Naive thymus-derived CD8-positive, alpha-beta T cell (primary cell): Measurements from ENCODE around the gene CDKAL1. TPM values are rescaled to one million over a fixed set of nuclear protein-coding genes. Genes with fewer than 3 reads are reported as not detected.
"Not testable (repeated sequence)": the region's sequence is repeated elsewhere in the genome, so short reads cannot be mapped to it uniquely, and the experiment has no call there.

Source experiments
- ATAC-seq, 2 donors: fragments of 150-1000 bp; cut with Tn5 transposase in 1 of 2; sonication (Bioruptor Pico), chemical (Tn5 transposase) in 1 of 2; 1 replicate in 1 of 2; 2 replicates in 1 of 2; pipeline ENCODE4 v1.10.0; 2021; ENCODE audit warnings: mild to moderate bottlenecking in 2 of 2, moderate library complexity in 2 of 2
- POLR2A ChIA-PET: fragments of 350-600 bp; sonication (Branson Sonifier 250); formaldehyde crosslinking; loops from one replicate; lab custom pipeline; 2021; ENCODE audit warnings: antibody characterized with exemption; lab: Charles Lee
- DNase-seq, 10 donors: peaks; one replicate each; pipeline versions ENCODE4 v3.0.0 to v3.0.0-alpha.2; 2020 to 2022
- H3K27ac Mint-ChIP-seq, 10 donors: one replicate each; pipeline ENCODE4 v1.8.0; 2020 to 2022; ENCODE audit warnings: mild to moderate bottlenecking in 10 of 10, mixed read lengths in 10 of 10, moderate library complexity in 4 of 10, inconsistent platforms in 1 of 10
- H3K27me3 Mint-ChIP-seq, 5 donors: one replicate each; pipeline ENCODE4 v1.8.0; 2021 to 2022; ENCODE audit warnings: mixed read lengths in 5 of 5
- H3K36me3 Mint-ChIP-seq, 3 donors: one replicate each; pipeline ENCODE4 v1.8.0; 2020 to 2022; ENCODE audit warnings: mixed read lengths in 3 of 3, mild to moderate bottlenecking in 2 of 3, inconsistent platforms in 1 of 3
- H3K4me1 Mint-ChIP-seq, 4 donors: one replicate each; pipeline ENCODE4 v1.8.0; 2021 to 2022; ENCODE audit warnings: mixed read lengths in 4 of 4
- H3K4me3 Mint-ChIP-seq, 10 donors: one replicate each; pipeline ENCODE4 v1.8.0; 2020 to 2022; ENCODE audit warnings: mild to moderate bottlenecking in 10 of 10, mixed read lengths in 10 of 10, moderate library complexity in 6 of 10, inconsistent platforms in 1 of 10
- H3K9me3 Mint-ChIP-seq, 9 donors: one replicate each; pipeline ENCODE4 v1.8.0; 2020 to 2022; ENCODE audit warnings: mixed read lengths in 9 of 9, mild to moderate bottlenecking in 3 of 9, inconsistent platforms in 1 of 9, moderate library complexity in 1 of 9
- polyA plus RNA-seq, 3 donors: library from polyadenylated mRNA; unstranded; fragments of 300-500 nt; fragmentation: Illumina TruSeq; gene quantifications; one replicate each; pipeline ENCODE4 v1.2.3, GENCODE V29; 2021
- total RNA-seq, 8 experiments: library from RNA in 2 of 8; stranded (reverse) in 2 of 8; gene quantifications; one replicate each; pipeline ENCODE4 v1.2.3 and lab custom pipeline; 2021 to 2026

CDKAL1 gene
- total and polyA plus RNA-seq, 5 experiments from 2014 or later, result 21.5 to 36.7 (median 29.1) TPM

DNA sequence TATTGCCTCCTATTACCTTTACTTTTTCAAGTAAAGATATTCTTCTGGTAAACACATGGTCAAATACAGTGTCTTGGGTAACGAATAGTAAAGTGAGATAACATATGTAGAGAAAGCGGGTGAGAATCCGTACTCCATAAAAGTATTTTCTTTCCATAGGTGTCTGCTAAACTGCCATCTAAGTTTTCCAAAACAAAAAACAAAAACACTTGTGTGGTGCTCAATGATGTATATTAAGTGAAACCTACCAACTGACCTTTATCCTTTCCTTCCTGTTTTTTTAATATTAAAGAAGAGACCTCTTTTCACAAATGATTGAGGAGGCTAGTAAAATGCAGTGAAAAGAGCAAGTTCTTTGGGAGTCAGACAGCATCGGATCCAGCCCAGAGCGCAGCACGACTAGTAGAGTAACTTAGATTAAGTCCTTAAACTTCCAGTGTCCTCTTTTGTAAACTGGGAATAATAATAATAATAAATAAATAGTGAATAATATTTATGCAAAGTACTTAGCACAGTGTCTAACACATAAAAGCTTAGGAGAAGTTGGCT lies 437 bp upstream of the CDKAL1 start:
- no peak for DNase-seq
- Mint-ChIP-seq H3K4me3 (peak overlapping the region; percentile 51 to 99 (median 96)), H3K36me3 (peaks cover 0 to 22% (median 7%) of the 10 kb centered on the region in 3 donors), H3K9me3 (no peaks in the 10 kb centered on the region), H3K27me3 (peaks cover 0 to 4% (median 0%) of the 10 kb centered on the region in 5 donors), H3K4me1 (peaks cover 20 to 37% (median 35%) of the 10 kb centered on the region in 4 donors), H3K27ac (peak overlapping the region in 9 of 10 donors; percentile 98 to 100 (median 99))
- POLR2A ChIA-PET, result interaction anchor here (0.8 to 1.4 kb wide), 4 partner anchors 130 to 243 kb away, joined by 3 to 10 read pairs (median 7); no protein-coding TSS in a partner anchor
- ATAC-seq, result no peak

DNA sequence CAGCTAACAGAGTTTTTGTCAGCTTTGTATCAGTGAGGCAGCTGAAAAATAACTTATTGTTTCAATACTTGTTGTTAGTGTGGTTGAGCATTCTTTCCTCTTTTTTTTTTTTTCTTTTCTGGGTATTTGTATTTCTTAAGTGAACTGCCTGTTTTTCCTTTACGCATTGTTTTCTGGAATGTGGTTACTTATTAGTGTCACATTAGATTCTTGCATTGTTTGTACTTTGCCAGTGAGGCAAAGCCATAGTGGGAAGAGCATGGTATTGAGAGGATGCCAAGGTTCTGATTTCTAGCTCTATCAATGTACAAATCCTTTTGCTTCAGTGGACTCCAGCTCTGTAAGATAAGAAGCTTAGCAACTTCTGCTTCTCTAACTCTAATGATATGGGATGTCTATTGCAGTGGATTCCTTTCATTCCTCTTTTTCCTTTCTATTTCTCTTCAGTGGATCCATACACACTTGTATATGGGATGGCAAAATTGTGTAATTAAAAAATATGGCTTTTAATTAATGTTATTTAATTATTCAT lies 3.9 kb downstream of the CDKAL1 start:
- DNase-seq, result no peak
- peak overlapping the region in 1 of 10 donors; percentile 8 for H3K4me3 Mint-ChIP-seq
- peak overlapping the region in 2 of 10 donors; percentile 13 to 52 for H3K27ac Mint-ChIP-seq
- peaks cover 33 to 71% (median 60%) of the 10 kb centered on the region in 4 donors for H3K4me1 Mint-ChIP-seq
- POLR2A ChIA-PET, result no interaction called here
- H3K36me3 Mint-ChIP-seq, result peaks cover 0 to 55% (median 13%) of the 10 kb centered on the region in 3 donors
- ATAC-seq, result no peak
- no peaks in the 10 kb centered on the region for H3K9me3 Mint-ChIP-seq
- H3K27me3 Mint-ChIP-seq, result no peaks in the 10 kb centered on the region

DNA sequence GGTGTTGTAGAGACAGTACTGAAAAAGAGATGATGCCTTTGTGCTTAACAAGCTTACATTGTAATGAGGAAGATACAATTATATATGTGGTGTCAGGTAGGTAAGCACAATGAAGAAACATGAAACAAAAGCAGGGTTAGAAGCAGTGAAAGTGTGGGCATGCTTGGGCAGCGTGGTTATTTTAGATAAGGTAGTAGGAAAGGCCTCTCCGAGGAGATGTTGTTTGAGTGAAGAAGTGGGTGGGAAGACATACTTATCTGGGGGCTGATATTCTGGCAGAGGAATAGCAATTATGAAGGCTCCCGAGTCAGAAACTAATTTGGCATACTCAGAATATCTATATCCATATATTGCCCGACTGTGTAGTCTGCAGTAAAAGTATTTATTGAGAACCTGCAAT lies 4.7 kb downstream of the CDKAL1 start:
- H3K4me1 Mint-ChIP-seq, result peaks cover 34 to 75% (median 62%) of the 10 kb centered on the region in 4 donors
- no peaks in the 10 kb centered on the region for H3K27me3 Mint-ChIP-seq
- POLR2A ChIA-PET, result no interaction called here
- H3K36me3 Mint-ChIP-seq, result peaks cover 0 to 57% (median 13%) of the 10 kb centered on the region in 3 donors
- DNase-seq, result no peak
- ATAC-seq, result no peak
- peak overlapping the region in 1 of 10 donors; percentile 68 for H3K27ac Mint-ChIP-seq
- no peaks in the 10 kb centered on the region for H3K9me3 Mint-ChIP-seq
- H3K4me3 Mint-ChIP-seq, result no peak overlapping the region

DNA sequence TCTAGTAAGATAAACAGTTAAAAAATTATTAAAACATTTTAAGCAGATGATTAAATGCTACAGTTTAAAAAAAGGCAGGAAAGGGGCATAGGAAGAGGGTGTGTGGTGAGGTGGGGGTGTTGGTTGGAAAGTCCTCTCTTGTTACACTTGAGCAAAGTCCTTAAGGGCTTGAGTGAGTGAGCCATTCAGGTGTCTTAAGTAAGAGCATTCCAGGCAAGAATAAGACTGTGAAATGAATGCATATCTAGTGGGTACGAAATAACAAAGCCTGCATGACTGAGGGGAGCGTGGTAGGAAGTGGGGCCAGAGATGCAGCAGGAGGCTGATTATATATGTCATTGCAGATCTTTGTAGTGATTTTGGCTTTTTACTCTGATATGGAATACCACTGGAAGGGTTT lies 5.1 kb downstream of the CDKAL1 start:
- no peaks in the 10 kb centered on the region for H3K9me3 Mint-ChIP-seq
- POLR2A ChIA-PET, result no interaction called here
- peaks cover 34 to 75% (median 59%) of the 10 kb centered on the region in 4 donors for H3K4me1 Mint-ChIP-seq
- DNase-seq, result no peak
- no peaks in the 10 kb centered on the region for H3K27me3 Mint-ChIP-seq
- peaks cover 0 to 60% (median 13%) of the 10 kb centered on the region in 3 donors for H3K36me3 Mint-ChIP-seq
- ATAC-seq, result no peak
- H3K4me3 Mint-ChIP-seq, result no peak overlapping the region
- H3K27ac Mint-ChIP-seq, result peak overlapping the region in 2 of 10 donors; percentile 13 to 17

DNA sequence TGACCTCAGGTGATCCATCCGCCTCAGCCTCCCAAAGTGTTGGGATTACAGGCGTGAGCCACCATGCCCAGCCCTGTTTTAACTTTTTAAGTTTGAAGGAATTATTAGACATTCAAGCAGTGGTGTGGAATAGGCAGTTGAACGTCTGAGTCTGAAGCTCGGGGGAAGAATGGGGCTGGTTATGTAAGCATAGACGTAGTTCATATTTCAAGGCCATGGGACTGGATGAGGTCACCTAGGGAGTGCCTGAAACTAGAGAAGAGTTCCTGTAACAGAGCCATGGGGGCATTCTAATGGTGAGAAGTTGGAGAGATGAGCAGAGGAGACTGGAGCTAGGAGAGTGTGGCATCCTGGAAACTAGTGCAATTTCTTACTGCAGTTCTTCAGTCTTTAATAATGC lies 6.4 kb downstream of the CDKAL1 start:
- Mint-ChIP-seq H3K27me3 (no peaks in the 10 kb centered on the region), H3K27ac (peak overlapping the region in 1 of 10 donors; percentile 10), H3K36me3 (peaks cover 0 to 66% (median 13%) of the 10 kb centered on the region in 3 donors), H3K9me3 (no peaks in the 10 kb centered on the region), H3K4me3 (no peak overlapping the region), H3K4me1 (peaks cover 26 to 71% (median 50%) of the 10 kb centered on the region in 4 donors)
- POLR2A ChIA-PET, result no interaction called here
- DNase-seq, result no peak
- no peak for ATAC-seq

DNA sequence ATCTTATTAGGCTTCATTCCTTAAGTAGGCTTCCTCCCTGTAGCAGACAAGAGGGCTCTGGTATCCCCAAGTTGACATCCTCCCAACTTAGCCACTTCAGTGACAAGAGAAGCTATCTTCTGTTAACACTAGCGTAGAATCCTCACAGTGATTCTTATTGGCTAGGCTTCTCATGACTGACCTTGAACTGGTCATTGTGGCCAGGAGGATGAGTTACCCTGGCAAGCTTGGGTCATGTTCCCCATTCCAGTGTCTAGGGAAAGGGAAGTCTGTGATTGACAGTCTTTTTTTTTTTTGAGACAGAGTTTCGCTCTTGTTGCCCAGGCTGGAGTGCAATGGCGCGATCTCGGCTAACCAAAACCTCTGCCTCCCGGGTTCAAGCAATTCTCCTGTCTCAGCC lies 7.1 kb downstream of the CDKAL1 start:
- DNase-seq (no peak), ATAC-seq (no peak)
- H3K27ac Mint-ChIP-seq, result no peak overlapping the region
- H3K4me3 Mint-ChIP-seq, result no peak overlapping the region
- H3K36me3 Mint-ChIP-seq, result peaks cover 0 to 70% (median 18%) of the 10 kb centered on the region in 3 donors
- no peaks in the 10 kb centered on the region for H3K27me3 Mint-ChIP-seq
- H3K9me3 Mint-ChIP-seq, result no peaks in the 10 kb centered on the region
- H3K4me1 Mint-ChIP-seq, result peaks cover 24 to 70% (median 47%) of the 10 kb centered on the region in 4 donors
- POLR2A ChIA-PET, result no interaction called here

DNA sequence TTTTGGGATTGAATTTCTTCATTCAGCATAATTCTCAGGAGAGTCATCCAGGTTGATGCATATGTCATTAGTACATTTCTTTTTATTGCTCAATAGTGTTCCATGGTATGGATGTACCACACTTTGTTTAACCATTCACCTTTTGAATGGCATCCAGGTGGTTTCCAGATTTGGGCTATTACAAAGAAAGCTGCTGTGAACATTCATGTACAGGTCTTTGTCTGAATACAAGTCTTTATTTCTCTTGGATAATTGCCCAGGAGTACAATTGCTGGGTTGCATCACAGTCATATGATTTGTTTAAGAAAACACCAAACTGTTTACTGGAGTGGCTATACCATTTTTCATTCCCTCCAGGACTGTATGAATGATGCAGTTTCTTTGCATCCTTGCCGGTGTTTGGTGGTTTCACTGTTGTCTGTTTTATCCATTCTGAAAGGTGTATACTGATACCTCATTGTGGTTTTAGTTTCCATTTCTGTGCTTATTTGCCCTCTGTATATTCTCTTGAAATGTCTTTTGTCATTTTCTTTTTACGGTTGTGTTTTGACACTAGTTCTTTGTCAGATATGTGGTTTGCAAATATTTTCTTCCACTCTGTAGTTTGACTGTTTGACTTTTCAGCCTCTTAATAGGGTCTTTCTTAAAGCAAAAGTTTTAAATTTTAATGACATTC lies 8.8 kb downstream of the CDKAL1 start:
- POLR2A ChIA-PET, result no interaction called here
- peaks cover 20 to 59% (median 40%) of the 10 kb centered on the region in 4 donors for H3K4me1 Mint-ChIP-seq
- H3K9me3 Mint-ChIP-seq, result no peaks in the 10 kb centered on the region
- H3K36me3 Mint-ChIP-seq, result peaks cover 0 to 70% (median 21%) of the 10 kb centered on the region in 3 donors
- peak overlapping the region in 1 of 10 donors; percentile 62 for H3K4me3 Mint-ChIP-seq
- ATAC-seq (peak in 1 of 2 donors; percentile 35), DNase-seq (no peak)
- peak overlapping the region in 1 of 10 donors; percentile 48 for H3K27ac Mint-ChIP-seq
- H3K27me3 Mint-ChIP-seq, result no peaks in the 10 kb centered on the region

DNA sequence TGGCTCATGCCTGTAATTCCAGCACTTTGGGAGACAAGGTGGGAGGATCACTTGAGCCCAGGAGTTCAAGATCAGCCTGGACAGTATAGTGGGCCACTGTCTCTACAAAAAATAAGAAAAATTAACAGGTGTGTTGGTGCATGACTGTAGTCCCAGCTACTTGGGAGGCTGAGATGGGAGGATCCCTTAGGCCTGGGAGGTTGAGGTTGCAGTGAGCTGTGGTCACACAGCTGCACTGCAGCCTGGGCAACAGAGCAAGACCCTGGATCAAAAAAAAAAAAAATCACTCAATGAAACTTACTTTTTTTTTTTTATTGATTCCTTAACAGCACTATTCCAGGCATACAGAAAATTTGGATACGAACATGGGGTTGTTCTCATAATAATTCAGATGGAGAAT lies 14.0 kb downstream of the CDKAL1 start:
- no peaks in the 10 kb centered on the region for H3K27me3 Mint-ChIP-seq
- DNase-seq, result no peak
- POLR2A ChIA-PET, result no interaction called here
- peaks cover 3 to 15% (median 10%) of the 10 kb centered on the region in 4 donors for H3K4me1 Mint-ChIP-seq
- peaks cover 7 to 71% (median 28%) of the 10 kb centered on the region in 3 donors for H3K36me3 Mint-ChIP-seq
- H3K4me3 Mint-ChIP-seq, result no peak overlapping the region
- ATAC-seq, result no peak
- no peak overlapping the region for H3K27ac Mint-ChIP-seq
- H3K9me3 Mint-ChIP-seq, result no peaks in the 10 kb centered on the region

DNA sequence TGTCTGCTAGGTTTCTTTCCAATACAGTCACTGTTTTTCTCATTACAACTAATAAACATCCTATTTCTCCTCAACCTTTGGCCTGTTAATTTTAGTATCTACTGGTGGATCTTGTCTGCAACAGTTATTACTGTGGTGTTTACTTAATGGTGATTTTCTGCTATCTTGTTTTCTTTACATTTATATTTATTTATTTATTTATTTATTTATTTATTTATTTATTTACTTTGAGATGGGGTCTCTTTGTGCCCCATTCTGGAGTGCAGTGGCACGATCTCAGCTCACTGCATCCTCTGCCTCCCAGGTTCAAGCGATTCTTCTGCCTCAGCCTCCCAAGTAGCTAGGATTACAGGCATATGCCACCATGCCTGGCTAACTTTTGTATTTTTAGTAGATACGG lies 15.1 kb downstream of the CDKAL1 start:
- H3K27ac Mint-ChIP-seq, H3K9me3 Mint-ChIP-seq, ATAC-seq, POLR2A ChIA-PET, DNase-seq, H3K27me3 Mint-ChIP-seq, H3K4me3 Mint-ChIP-seq: not testable (repeated sequence)
- peaks cover 7 to 76% (median 31%) of the 10 kb centered on the region in 3 donors for H3K36me3 Mint-ChIP-seq
- H3K4me1 Mint-ChIP-seq, result peaks cover 2 to 12% (median 9%) of the 10 kb centered on the region in 4 donors

DNA sequence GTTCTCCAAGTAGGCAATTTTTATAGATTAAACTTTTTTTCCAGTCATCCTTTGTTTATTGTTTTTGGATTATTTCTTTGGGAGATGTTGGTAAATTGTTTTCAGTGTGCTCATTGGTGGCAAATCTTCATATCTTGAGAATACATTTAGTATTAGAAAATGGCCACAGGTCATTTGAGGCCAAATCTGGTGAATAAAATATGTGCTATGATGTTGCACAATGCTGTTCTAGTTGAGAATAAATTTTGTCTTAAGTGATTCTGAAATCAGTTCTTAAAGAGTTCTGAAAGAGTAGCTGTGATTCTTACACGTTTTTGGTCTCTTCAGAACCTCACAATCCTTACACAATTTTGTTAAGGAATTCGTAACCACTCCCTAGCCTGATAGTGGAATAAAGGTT lies 20.1 kb downstream of the CDKAL1 start:
- H3K9me3 Mint-ChIP-seq, result no peaks in the 10 kb centered on the region
- POLR2A ChIA-PET, result no interaction called here

DNA sequence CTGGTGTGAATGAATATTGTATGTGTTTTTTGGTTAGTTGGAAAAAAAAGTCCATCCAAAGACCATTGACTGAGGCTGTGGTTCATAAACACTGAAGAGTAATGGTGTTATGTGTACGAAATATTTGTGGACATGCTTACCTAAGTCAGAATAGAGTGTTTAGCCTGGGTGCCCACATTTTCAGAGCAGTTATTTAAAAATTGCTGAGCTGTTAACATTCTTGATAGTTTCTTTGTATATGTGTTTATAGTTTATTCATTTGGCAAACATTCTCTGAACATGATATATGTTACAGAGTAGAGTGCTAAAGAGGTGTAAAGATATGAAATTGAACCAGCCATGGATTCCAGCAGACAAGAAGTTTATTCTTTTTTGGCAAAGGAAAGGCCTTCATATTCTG lies 20.6 kb downstream of the CDKAL1 start:
- DNase-seq (no peak), ATAC-seq (no peak)
- POLR2A ChIA-PET, result no interaction called here
- H3K27ac Mint-ChIP-seq, result no peak overlapping the region
- no peaks in the 10 kb centered on the region for H3K9me3 Mint-ChIP-seq
- peaks cover 7 to 70% (median 14%) of the 10 kb centered on the region in 3 donors for H3K36me3 Mint-ChIP-seq
- H3K4me1 Mint-ChIP-seq, result peaks cover 0 to 1% (median 0%) of the 10 kb centered on the region in 4 donors
- no peaks in the 10 kb centered on the region for H3K27me3 Mint-ChIP-seq
- no peak overlapping the region for H3K4me3 Mint-ChIP-seq

More for the DNA sequence above, 20.1 kb downstream of the CDKAL1 start:
- Mint-ChIP-seq H3K27ac (no peak overlapping the region), H3K4me3 (no peak overlapping the region), H3K4me1 (peaks cover 0 to 1% (median 0%) of the 10 kb centered on the region in 4 donors), H3K27me3 (no peaks in the 10 kb centered on the region), H3K36me3 (peaks cover 7 to 73% (median 14%) of the 10 kb centered on the region in 3 donors)
- DNase-seq, result no peak
- no peak for ATAC-seq

DNA sequence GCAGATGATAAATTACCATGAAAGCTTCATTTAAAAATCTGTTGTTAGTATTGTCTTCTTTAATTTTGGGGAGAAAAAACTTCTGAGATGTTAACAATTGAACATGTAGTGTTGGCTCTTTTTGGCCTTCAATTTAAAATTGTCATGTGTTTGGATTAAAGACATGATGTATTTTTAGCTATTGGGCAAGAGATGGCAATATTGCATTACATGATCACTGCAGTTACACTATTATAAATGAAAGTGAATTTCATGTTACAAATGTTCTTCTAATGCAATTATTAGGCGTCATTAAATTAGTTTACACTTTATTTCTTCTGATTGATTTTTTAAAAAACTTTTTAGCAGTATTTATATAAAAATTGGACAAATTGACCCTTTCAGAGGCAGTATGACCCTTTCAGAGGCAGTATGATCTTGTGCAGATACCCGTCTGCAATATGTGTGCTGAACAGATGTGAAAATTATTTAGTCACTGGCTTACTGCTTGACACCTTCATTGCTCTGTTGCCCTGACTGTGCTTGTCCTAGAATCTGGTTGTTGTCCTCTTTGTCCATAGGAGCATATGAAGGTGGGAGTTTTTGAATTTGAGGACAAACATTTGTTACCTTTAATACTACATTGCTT lies 25.8 kb downstream of the CDKAL1 start:
- POLR2A ChIA-PET, result no interaction called here
- H3K36me3 Mint-ChIP-seq, result peaks cover 0 to 47% (median 0%) of the 10 kb centered on the region in 3 donors
- H3K4me1 Mint-ChIP-seq, result peaks cover 3 to 7% (median 4%) of the 10 kb centered on the region in 4 donors
- DNase-seq (no peak), ATAC-seq (no peak)
- H3K27ac Mint-ChIP-seq, result no peak overlapping the region
- no peaks in the 10 kb centered on the region for H3K9me3 Mint-ChIP-seq
- no peaks in the 10 kb centered on the region for H3K27me3 Mint-ChIP-seq
- H3K4me3 Mint-ChIP-seq, result no peak overlapping the region
